ENCODE measurements around the gene IFNK.

IFNK gene

DNA sequence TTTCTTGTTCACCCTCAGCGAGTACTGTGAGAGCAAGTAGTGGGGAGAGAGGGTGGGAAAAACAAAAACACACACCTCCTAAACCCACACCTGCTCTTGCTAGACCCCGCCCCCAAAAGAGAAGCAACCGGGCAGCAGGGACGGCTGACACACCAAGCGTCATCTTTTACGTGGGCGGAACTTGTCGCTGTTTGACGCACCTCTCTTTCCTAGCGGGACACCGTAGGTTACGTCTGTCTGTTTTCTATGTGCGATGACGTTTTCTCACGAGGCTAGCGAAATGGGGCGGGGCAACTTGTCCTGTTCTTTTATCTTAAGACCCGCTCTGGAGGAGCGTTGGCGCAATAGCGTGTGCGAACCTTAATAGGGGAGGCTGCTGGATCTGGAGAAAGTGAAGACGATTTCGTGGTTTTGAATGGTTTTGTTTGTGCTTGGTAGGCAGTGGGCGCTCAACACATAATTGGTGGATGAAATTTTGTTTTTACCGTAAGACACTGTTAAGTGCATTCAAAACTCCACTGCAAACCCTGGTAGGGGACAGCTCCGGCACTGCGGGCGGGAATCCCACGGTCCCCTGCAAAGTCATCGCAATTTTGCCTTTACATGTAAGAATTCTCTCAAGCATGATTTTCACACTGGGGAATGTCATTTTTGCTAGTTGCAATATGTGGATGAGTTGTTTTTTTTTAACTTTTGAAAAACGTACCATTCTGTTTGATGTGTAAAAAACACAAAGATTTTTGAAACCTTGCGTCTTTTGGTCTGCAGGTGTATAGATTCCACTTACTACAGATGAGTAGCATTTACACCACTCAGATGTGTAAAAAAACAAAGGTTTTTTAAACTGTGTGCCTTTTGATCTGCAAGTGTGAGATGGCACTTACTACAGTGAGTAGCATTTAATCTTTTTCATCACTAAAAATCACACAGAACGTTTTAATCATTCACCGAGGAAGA lies 49.8 kb downstream of the IFNK start:
- peak; percentile 99 for DNase-seq

Measured in CD4-positive, alpha-beta T cell treated with Interleukin-4 for 4 hours (primary cell).